GM18951 (cell line): ENCODE measurements around the gene GKAP1.
"Not testable (repeated sequence)": the region's sequence is repeated elsewhere in the genome, so short reads cannot be mapped to it uniquely, and the experiment has no call there.

Experiments
- POLR2A ChIP-seq: IDR thresholded peaks from 4 replicates; pipeline ENCODE4 v1.6.1; 2011; ENCODE audit warnings: mild to moderate bottlenecking; ENCODE audit not compliant: insufficient read length, insufficient read depth; ENCODE audit errors: extremely low read depth
- in situ Hi-C: fragments of 300-500 bp; cut with MboI; formaldehyde crosslinking; loops from one replicate; pipeline ENCODE4 v1.12.0; 2022; ENCODE audit warnings: low sequenced_read_pairs, mixed read lengths, inconsistent platforms; ENCODE audit not compliant: unreplicated experiment

The GKAP1 gene

DNA sequence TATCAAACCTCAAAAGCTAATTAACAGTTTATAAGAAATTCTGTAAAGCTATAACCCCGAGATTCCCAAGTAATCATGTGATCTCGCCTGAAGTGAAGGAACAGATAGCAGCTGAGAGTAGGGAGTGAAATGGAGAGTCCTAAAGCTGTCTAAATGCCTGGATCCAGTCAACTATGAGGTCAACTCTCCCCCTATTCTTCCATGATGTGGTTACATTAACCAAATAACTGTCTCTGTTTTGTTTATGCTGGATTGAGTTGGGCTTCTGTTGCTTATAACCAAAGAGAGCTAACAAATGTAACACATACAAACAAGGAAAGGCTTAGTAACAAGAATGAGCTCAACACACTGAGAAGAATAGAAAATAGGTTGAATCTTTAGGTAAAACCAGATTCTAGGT, 41.6 kb downstream of the GKAP1 start:
- TF ChIP-seq POLR2A, result no peak
- in situ Hi-C loops, result no loop called here

DNA sequence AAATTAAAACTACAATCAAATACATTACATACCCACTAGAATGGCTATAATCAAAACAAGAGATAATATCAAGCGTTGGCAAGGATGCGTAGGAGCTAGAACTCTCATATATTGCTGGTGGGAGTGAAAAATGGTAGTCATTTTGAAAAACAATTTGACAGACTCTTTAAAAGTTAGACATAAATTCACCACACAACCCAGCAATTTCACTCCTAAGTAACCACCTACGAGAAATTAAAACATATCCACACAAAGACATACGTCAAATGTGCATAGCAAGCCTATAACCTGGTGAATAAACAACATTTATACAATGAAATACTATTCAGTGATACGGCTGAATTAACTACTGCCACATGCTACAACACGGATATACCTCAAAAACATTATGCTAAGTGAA, 44.7 kb downstream of the GKAP1 start:
- in situ Hi-C loops, result no loop called here
- TF ChIP-seq POLR2A, result no peak

DNA sequence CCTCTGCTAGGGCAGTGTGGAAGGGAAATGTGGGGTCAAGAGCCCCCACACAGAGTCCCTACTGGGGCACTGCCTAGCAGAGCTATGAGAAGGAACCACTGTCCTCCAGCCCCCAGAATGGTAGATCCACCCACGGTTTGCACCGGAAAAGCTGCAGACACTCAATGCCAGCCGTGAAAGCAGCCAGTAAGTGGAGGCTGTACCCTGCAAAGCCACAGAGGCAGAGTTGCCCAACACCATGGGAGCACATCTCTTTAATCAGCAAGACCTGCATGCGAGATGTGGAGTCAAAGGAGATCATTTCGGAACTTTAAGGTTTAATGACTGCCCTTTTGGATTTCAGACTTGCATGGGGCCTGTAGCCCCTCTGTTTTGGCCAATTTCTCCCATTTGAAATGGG, 52.2 kb downstream of the GKAP1 start:
- no peak for TF ChIP-seq POLR2A
- in situ Hi-C loops, result no loop called here

DNA sequence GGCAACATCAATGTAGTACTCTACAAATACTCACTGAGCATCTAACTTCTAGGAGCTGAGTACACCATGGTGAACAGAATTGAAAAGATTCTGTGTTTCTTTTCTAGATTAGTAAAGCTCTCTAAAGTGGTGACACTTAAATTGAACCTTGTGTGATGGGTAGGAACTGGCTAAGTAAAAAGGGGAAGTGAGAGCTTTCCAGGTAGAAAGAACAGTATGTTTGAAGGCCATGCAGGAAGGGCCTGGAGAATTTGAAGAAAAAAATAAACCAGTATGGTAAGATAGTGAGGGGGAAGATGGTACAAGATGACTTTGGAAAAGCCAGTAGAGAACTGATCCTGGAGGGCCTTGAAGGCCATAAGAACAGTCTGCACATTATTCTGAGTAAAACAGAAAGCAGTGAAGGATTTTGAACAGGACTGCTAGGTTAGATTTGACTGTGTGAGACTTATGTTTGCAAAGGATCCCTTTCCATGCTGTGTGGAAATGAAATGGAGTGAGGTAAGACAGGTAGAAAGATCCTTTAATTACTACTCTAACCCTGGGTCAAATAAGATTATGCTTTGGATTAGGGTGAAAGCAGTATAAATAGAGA, 63.1 kb downstream of the GKAP1 start:
- no peak for TF ChIP-seq POLR2A
- in situ Hi-C loops, result no loop called here

DNA sequence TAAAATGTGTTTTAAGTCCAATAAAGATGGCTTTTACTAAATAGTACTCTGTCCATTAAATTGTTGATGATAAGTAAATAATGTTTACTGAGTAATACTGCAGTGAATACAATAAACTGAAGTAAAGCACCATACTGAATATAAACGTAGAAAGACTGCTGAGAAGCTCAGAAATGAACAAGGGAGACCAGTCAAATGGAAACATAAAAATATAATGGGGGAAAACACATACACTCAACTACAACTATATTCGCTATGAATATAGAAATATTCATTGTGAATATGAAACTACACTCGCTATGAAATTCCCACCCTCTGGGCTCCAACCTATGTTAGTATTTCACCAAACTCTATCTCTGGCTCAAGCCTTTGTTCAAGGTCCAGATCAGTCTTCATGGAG, 67.9 kb downstream of the GKAP1 start:
- in situ Hi-C loops, result no loop called here
- TF ChIP-seq POLR2A, result no peak

DNA sequence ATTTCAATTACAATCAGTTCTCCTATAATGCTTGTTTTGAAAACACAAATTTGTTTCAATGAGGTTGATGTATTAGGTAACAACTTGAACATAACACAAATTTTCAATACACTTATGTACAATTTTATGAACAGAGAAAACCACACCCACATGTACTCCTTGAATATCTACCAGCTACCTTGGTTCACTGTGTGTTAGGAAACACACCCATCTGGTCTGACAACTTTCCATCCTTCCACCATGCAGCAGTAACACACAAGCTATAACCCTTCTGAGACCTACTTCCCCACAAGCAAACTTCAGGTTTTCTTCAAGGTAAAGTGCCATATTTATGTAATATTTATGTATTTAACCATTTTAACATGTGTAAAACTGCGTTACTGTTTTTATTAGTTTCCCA, 73.4 kb downstream of the GKAP1 start:
- in situ Hi-C loops, result no loop called here
- no peak for TF ChIP-seq POLR2A

DNA sequence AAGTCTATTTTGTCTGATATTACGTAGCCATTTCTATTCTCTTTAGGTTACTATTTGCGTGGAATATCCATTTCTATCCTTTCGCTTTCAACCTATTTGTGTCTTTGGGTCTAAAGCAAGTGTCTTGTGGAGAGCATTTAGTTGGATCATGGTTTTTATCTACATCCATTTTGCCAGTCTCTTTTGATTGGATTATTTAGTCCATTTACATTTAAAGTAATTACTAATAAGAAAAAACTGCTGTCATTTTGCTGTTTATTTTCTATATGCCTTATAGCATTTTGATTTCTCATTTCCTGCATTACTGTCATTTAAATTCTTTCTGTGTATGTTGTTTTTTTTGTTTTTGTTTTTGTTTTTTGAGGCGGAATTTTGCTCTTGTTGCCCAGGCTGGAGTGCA, 83.8 kb downstream of the GKAP1 start:
- in situ Hi-C loops, result no loop called here
- TF ChIP-seq POLR2A, result no peak

DNA sequence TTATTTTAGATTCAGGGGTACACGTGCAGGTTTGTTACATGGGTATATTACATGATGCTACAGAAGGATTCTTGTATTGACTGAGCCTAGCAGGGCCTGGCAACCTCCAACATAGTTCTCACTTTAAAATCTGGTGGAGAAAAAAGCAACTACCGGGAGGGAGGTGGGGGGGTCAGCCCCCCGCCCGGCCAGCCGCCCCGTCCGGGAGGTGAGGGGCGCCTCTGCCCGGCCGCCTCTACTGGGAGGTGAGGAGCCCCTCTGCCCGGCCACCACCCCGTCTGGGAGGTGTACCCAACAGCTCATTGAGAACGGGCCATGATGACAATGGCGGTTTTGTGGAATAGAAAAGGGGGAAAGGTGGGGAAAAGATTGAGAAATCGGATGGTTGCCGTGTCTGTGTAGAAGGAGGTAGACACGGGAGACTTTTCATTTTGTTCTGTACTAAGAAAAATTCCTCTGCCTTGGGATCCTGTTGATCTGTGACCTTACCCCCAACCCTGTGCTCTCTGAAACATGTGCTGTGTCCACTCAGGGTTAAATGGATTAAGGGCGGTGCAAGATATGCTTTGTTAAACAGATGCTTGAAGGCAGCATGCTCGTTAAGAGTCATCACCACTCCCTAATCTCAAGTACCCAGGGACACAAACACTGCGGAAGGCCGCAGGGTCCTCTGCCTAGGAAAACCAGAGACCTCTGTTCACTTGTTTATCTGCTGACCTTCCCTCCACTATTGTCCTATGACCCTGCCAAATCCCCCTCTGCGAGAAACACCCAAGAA, 88.8 kb downstream of the GKAP1 start:
- in situ Hi-C loops, result not testable (repeated sequence)

DNA sequence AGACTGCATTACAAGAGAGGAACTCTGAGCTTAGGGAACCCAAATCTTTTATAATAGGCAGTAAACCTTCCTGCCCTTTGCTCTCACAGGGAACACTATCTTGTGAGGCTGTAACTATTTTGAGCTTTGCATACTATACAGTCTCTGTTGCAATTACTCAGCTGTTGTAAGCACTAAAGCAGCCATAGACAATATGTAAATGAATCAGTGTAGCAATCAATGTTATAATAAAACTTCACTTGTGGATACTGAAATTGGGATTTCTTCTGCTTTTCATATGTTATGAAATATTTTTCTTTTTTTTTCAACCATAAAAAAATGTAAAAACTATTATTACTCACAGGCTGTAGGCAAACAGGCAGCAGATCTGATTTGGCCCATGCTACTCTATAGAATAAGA, 93.1 kb downstream of the GKAP1 start:
- in situ Hi-C loops, result no loop called here
- no peak for TF ChIP-seq POLR2A

DNA sequence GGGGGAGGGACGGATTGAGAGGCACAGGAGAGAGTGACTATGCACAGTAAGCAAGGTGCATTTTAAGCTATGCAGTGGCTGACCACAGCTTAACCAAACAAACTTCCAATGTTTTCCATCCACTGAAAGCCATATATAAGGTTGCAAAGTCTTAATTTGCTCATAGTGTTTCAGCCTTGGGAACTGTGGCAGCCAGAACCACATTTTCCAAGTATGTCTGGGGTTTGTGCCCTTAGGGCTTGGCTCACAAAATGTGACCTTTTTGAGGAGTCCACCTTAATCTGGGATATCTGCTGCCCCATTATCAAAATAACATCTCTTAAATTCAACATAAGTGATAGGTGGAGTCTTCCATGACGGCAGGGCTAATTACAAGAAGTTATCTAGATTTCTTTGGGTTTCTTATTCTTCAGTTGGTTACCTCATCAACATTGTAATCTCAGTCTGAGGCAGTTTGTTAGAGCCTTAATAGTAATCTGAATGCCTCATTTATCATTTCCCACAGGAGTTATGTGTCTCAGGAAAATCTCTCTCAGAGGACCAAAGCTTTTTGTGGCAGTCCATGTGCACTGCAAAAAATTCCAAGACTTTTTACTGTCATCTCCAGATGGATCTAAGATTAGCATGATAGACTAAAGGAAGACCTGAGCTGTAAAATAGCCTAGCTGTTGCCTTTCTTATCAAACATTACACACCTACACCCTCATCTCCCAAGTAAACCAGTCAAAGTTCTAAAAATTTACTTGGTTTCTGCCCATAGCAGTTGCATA, 94.7 kb downstream of the GKAP1 start:
- TF ChIP-seq POLR2A, result no peak
- in situ Hi-C loops, result no loop called here

DNA sequence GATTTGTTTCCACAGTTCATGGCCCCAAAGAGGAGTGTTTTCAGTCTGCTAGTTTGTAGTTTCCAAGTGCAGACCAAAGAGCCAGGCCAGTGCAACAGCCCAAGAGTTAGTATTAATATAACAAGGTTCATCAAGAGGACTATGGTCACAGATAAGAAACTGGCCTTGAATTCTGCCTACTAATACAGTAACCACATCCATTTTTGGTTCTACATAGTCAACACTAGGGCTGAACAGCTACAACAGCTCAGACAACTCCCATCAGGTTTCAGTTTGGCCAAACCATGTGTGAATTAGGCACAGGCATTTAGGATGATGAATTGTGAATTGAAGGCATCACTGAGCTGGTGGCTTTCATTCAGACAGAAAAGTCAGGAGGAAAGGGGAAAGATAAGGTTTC, 96.1 kb downstream of the GKAP1 start:
- in situ Hi-C loops, result no loop called here
- no peak for TF ChIP-seq POLR2A

DNA sequence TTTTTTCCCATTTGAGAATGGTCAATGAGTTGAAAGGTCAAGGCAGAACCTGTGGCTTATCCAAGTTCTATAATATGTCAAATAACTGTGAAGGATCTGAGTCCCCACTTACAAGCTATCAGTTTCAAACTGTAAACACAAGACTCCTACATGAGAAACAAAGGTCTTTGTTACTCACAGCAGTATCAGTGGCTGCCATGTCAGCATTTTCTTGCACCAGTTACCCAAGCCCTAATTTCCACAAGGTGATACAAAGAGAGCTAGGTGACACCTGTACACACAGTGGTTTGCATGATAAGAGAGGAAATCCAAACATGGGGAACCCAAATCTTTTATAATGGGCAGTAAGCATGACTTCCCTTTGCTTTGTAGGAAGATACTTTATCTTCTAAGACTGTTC, 101.8 kb downstream of the GKAP1 start:
- in situ Hi-C loops, result no loop called here
- no peak for TF ChIP-seq POLR2A

DNA sequence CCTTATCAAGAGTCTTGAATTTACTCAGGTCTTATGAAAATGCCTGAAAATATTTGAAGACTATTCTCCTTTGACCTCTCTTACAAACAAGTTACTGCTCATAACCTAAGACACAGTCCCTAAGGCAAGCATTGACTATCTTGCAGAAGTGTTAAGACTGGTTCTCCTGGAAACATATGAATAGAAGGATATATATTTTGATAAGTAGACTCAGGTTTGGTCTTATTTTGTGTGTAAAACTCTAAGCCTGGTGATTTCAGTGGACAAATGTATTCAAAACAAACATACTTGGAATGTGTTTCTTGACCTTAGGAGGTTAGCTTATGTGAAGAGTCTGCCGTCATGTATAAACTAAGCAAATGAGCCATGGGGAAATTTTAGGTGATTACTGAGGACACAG, 102.3 kb downstream of the GKAP1 start:
- no peak for TF ChIP-seq POLR2A
- in situ Hi-C loops, result no loop called here

DNA sequence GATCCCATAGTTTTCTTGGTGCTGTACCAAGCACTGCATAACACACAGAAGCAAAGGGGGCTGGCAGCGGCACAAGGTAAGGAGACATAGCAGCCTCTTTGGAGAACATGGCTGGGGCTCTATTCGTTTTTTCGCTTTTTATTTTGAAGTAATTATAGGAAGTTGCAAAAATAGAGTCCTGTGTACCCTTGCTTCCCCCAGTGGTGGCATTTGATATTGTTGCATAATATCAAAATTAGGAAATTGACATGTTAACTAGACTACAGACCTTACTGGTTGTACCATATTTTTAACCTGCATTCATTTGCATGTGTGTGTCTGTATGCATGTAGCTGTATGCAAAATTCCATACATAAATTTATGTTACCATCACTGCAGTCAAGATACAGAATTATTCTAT, 103.2 kb downstream of the GKAP1 start:
- in situ Hi-C loops, result no loop called here
- no peak for TF ChIP-seq POLR2A
